ENCODE measurements around the gene ZNF580. TPM values are rescaled to one million over a fixed set of nuclear protein-coding genes. Genes with fewer than 3 reads are reported as not detected.

Gene ZNF580
- polyA plus RNA-seq, 3 donors = 9.7 to 46.5 (median 10.7) TPM

GRCh38 chr19:55609326-55609725 is 31.5 kb upstream of the ZNF580 start:
- H3K27ac ChIP-seq (ENCODE audit: low read depth in 1 of 2, low read length in 2 of 2) = no peak overlapping the region
- peaks cover 0 to 2% (median 0%) of the 10 kb centered on the region in 7 donors for H3K9me3 Mint-ChIP-seq
- H3K36me3 ChIP-seq (replicated peaks in 1 of 2; ENCODE audit: control insufficient read depth in 1 of 2, insufficient read depth in 2 of 2, low read length in 2 of 2) = peaks cover 6 to 33% of the 10 kb centered on the region in 2 donors
- H3K4me1 Mint-ChIP-seq = peaks cover 69% of the 10 kb centered on the region
- no peak for TF ChIP-seq CTCF (IDR thresholded peaks at IDR 0.05)
- DNase-seq = no peak
- H3K27me3 Mint-ChIP-seq (ENCODE audit: low read depth in 3 of 3) = no peaks in the 10 kb centered on the region
- H3K79me2 ChIP-seq (ENCODE audit: insufficient read depth, low read length) = peaks cover 78% of the 10 kb centered on the region
- H3K27me3 ChIP-seq (ENCODE audit: control insufficient read depth in 2 of 2, insufficient read depth in 2 of 2, low read length in 2 of 2) = no peaks in the 10 kb centered on the region
- peaks cover 34 to 53% of the 10 kb centered on the region in 2 donors for H3K36me3 Mint-ChIP-seq
- 78% methylated on average over 3 of the region's 5 CpGs for WGBS (ENCODE audit: insufficient coverage)
- intact Hi-C loops (cut with micrococcal nuclease) = loop anchor here in 1 of 2 donors (5.0 to 10.0 kb wide), 3 partner anchors 33 to 205 kb away; partner anchors contain the start of genes UBE2S, ZNF580 and ZNF581
- peak overlapping the region in 1 of 7 donors; percentile 15 for H3K27ac Mint-ChIP-seq
- H3K4me3 Mint-ChIP-seq = no peak overlapping the region
- H3K4me3 ChIP-seq (replicated peaks in 1 of 3; ENCODE audit: low read depth in 2 of 3, low read length in 3 of 3) = no peak overlapping the region
- H3K9ac ChIP-seq (ENCODE audit: insufficient read depth, low read length, poor library complexity, severe bottlenecking) = no peak overlapping the region
- no peak overlapping the region for H3K4me2 ChIP-seq (replicated peaks; ENCODE audit: extremely low read depth, low read length, poor library complexity, severe bottlenecking)
- no peaks in the 10 kb centered on the region for H3K9me3 ChIP-seq (replicated peaks in 1 of 2; ENCODE audit: control insufficient read depth in 1 of 2, insufficient read depth in 1 of 2, low read length in 2 of 2)
- peaks cover 33 to 44% of the 10 kb centered on the region in 2 donors for H3K4me1 ChIP-seq (ENCODE audit: control insufficient read depth in 1 of 2, insufficient read depth in 2 of 2, low read length in 2 of 2)
- H2AFZ ChIP-seq (ENCODE audit: insufficient read depth, low read depth, low read length, poor library complexity, severe bottlenecking) = no peak overlapping the region
- H4K20me1 ChIP-seq (ENCODE audit: insufficient read depth, low read length) = peaks cover 65% of the 10 kb centered on the region

GRCh38 chr19:55611300-55611982 is 29.4 kb upstream of the ZNF580 start:
- WGBS (ENCODE audit: insufficient coverage) = 94% methylated on average over 4 of the region's 15 CpGs
- peaks cover 11 to 46% of the 10 kb centered on the region in 2 donors for H3K36me3 ChIP-seq (replicated peaks in 1 of 2; ENCODE audit: control insufficient read depth in 1 of 2, insufficient read depth in 2 of 2, low read length in 2 of 2)
- H3K4me3 Mint-ChIP-seq = no peak overlapping the region
- H3K4me1 Mint-ChIP-seq = peaks cover 57% of the 10 kb centered on the region
- DNase-seq = no peak
- H3K27me3 Mint-ChIP-seq (ENCODE audit: low read depth in 3 of 3) = no peaks in the 10 kb centered on the region
- peak overlapping the region; percentile 20 to 87 (median 75) for H3K27ac Mint-ChIP-seq
- peak overlapping the region; percentile 29 to 65 for H3K27ac ChIP-seq (ENCODE audit: low read depth in 1 of 2, low read length in 2 of 2)
- TF ChIP-seq CTCF (IDR thresholded peaks at IDR 0.05) = no peak
- H3K9me3 Mint-ChIP-seq = peaks cover 0 to 2% (median 0%) of the 10 kb centered on the region in 7 donors
- H3K9ac ChIP-seq (ENCODE audit: insufficient read depth, low read length, poor library complexity, severe bottlenecking) = no peak overlapping the region
- peaks cover 25 to 31% of the 10 kb centered on the region in 2 donors for H3K4me1 ChIP-seq (ENCODE audit: control insufficient read depth in 1 of 2, insufficient read depth in 2 of 2, low read length in 2 of 2)
- H3K4me2 ChIP-seq (replicated peaks; ENCODE audit: extremely low read depth, low read length, poor library complexity, severe bottlenecking) = peak overlapping the region; percentile 29
- H3K27me3 ChIP-seq (ENCODE audit: control insufficient read depth in 2 of 2, insufficient read depth in 2 of 2, low read length in 2 of 2) = no peaks in the 10 kb centered on the region
- no peak overlapping the region for H2AFZ ChIP-seq (ENCODE audit: insufficient read depth, low read depth, low read length, poor library complexity, severe bottlenecking)
- intact Hi-C loops (cut with micrococcal nuclease) = no loop called here
- no peak overlapping the region for H3K4me3 ChIP-seq (replicated peaks in 1 of 3; ENCODE audit: low read depth in 2 of 3, low read length in 3 of 3)
- peaks cover 64% of the 10 kb centered on the region for H4K20me1 ChIP-seq (ENCODE audit: insufficient read depth, low read length)
- peaks cover 37 to 65% of the 10 kb centered on the region in 2 donors for H3K36me3 Mint-ChIP-seq
- no peaks in the 10 kb centered on the region for H3K9me3 ChIP-seq (replicated peaks in 1 of 2; ENCODE audit: control insufficient read depth in 1 of 2, insufficient read depth in 1 of 2, low read length in 2 of 2)
- peaks cover 84% of the 10 kb centered on the region for H3K79me2 ChIP-seq (ENCODE audit: insufficient read depth, low read length)

Data from CD14-positive monocyte (primary cell).